ENCODE measurements around the gene HMGB1.
"Not testable (repeated sequence)": the region's sequence is repeated elsewhere in the genome, so short reads cannot be mapped to it uniquely, and the experiment has no call there.

- TF ChIP-seq POLR2A, EP300 (IDR thresholded peaks at IDR 0.05): not testable (repeated sequence)
Observed at GRCh38 chr13:30451476-30451875, 14.3 kb downstream of the HMGB1 start.

Measured in suprapubic skin (tissue), 2 donors.